GM18499 (cell line): ENCODE data around the gene CNTN2.

Experiments used
- ATAC-seq: cut with Tn5 transposase; IDR thresholded peaks from one replicate; pipeline ENCODE4 v1.9.1; 2021; ENCODE audit warnings: moderate number of reproducible peaks; ENCODE audit not compliant: insufficient read depth, unreplicated experiment

The CNTN2 gene

GRCh38 chr1:205053296-205053695 is 10.3 kb downstream of the CNTN2 start:
- no peak for ATAC-seq

GRCh38 chr1:205054013-205054412 is 11.0 kb downstream of the CNTN2 start:
- ATAC-seq = no peak

GRCh38 chr1:205056188-205056611 is 13.2 kb downstream of the CNTN2 start:
- no peak for ATAC-seq

DNA sequence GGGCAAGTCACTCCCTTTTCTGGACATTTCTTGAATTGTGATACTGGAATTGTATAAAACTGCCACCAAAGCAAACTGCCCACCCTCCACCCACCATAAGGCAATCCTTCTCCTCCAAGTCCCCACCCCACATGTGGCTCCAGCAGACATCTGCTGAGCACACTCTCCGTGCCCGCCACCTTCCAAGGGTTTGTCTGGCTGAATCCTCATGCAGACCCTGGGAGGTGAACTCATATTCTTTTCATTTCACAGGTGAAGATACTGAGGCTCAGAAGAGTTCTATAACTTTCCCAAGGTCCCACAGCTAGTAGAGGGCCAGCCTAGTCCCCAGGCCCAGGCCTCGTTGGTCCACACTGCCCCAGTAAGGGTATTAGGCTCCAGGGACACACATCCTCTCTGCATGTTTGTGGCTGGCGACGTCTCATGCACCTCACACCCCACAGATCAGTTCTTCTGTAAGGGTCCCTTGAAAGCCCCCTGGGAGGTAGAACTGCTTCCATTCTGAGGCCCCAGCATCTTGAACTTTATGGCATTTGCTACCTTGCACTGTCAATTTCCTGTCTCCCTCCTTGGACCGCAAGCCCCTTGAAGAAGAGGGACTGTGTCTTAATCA is 14.1 kb downstream of the CNTN2 start:
- ATAC-seq = no peak

GRCh38 chr1:205057808-205058575 is 15.0 kb downstream of the CNTN2 start:
- ATAC-seq = no peak

DNA sequence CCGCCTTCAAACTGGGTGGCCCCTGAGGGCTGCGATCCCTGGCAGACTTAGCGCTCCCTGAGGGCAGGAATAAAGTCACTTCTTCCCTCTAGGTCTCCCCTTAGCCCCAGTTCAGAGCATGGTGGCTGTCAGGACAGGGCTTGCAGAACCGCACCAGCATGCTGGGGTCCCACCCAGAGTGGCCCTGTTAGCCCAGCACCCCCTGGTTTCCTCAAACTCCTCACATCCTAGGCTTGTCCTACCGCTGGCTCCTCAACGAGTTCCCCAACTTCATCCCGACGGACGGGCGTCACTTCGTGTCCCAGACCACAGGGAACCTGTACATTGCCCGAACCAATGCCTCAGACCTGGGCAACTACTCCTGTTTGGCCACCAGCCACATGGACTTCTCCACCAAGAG is 15.8 kb downstream of the CNTN2 start:
- no peak for ATAC-seq

- no peak for ATAC-seq
Measured at GRCh38 chr1:205059660-205060059, 16.6 kb downstream of the CNTN2 start.

GRCh38 chr1:205060746-205061145 is 17.7 kb downstream of the CNTN2 start:
- no peak for ATAC-seq

- ATAC-seq = no peak
Measured at GRCh38 chr1:205061227-205061626, 18.2 kb downstream of the CNTN2 start.

DNA sequence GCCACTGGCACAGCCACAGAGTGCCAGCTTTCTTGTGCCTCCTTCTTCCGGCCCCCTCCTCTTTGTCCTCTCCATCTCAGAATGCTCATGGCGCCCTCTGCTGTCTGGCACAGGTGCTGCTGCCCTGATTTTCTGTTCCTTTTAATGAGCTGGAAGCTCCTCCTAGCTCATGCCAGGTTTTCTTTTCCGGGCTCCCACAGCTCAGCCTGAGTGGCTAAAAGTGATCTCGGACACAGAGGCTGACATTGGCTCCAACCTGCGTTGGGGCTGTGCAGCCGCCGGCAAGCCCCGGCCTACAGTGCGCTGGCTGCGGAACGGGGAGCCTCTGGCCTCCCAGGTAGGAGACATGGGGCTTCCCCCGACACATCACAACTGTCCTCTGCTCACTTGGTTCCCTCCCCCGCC is 18.7 kb downstream of the CNTN2 start:
- ATAC-seq = no peak

DNA sequence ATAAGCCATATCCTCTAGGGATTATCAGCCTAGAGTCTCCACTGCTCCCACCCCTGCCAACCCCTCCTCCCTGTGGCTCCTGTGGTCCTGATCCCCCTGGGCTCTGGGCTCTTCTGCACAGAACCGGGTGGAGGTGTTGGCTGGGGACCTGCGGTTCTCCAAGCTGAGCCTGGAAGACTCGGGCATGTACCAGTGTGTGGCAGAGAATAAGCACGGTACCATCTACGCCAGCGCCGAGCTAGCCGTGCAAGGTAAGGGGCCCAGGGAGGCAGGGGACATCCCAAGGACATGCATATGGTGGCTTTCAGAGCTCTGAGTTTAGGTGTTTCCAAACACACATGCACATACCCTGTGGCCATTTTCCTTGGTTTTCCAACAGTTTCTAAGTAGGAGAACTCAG is 19.3 kb downstream of the CNTN2 start:
- ATAC-seq = no peak

- no peak for ATAC-seq
Measured at GRCh38 chr1:205062895-205063294, 19.9 kb downstream of the CNTN2 start.

DNA sequence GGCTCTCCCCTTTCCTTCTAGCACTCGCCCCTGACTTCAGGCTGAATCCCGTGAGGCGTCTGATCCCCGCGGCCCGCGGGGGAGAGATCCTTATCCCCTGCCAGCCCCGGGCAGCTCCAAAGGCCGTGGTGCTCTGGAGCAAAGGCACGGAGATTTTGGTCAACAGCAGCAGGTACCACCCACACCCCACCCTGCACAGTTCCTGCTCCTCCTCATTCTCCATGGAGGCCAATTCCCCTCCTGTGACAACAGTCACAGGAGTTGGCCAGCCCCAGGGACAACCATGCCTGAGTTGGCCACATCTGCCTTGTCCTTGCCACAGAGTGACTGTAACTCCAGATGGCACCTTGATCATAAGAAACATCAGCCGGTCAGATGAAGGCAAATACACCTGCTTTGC is 21.3 kb downstream of the CNTN2 start:
- no peak for ATAC-seq

GRCh38 chr1:205064741-205065316 is 21.8 kb downstream of the CNTN2 start:
- no peak for ATAC-seq

DNA sequence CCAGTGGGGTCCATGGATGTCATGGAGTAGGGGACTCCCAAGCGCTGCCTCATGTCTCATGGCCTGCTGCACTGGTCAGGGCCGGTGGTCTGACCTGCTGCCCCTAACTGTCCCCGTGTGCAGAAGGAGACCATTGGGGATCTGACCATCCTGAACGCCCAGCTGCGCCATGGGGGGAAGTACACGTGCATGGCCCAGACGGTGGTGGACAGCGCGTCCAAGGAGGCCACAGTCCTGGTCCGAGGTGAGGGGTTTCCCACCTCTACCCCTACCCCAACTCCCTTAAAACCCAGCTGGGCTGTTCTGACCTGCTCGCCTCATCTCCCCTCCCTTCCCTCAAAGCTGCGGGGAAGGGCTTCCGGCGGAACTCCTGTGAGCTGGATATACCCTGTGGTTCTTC is 22.7 kb downstream of the CNTN2 start:
- ATAC-seq = no peak

DNA sequence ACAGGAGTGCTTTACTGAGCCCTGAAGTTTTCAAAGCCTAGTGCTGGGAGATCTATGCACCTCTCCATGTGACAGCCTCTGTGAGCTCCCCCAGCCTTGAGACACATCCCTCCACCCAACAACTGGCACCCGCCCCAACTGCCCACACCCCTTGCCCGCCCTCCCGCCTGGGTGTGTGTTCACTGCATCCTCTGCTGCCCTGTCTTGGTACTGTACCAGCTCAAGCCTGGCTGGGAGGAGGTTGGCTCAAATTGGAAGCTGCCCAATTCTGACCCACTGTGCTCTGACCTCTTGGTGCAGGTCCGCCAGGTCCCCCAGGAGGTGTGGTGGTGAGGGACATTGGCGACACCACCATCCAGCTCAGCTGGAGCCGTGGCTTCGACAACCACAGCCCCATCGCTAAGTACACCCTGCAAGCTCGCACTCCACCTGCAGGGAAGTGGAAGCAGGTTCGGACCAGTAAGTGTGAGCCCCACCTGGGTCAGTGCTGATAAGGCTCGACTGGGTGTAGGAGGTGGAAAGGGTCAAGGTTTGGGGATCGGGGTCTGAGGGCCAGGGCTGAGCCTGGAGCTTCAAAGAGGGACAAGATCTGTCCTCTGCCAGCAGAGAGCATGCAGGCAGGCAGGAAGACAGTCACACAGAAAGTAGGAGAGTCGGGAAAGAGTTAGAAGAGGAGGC is 23.3 kb downstream of the CNTN2 start:
- no peak for ATAC-seq

DNA sequence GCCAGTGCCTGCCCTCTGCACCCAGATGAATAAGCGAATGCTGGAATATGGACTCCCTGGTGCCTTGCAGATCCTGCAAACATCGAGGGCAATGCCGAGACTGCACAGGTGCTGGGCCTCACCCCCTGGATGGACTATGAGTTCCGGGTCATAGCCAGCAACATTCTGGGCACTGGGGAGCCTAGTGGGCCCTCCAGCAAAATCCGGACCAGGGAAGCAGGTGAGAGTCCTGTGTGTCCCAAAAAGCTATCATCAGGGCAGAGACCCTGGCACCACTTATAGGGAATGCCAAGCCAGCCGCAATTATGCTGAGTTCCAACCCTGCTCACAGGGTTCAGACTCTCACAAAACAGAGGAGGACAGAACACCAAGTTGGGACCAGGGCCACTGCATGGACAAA is 24.0 kb downstream of the CNTN2 start:
- no peak for ATAC-seq

DNA sequence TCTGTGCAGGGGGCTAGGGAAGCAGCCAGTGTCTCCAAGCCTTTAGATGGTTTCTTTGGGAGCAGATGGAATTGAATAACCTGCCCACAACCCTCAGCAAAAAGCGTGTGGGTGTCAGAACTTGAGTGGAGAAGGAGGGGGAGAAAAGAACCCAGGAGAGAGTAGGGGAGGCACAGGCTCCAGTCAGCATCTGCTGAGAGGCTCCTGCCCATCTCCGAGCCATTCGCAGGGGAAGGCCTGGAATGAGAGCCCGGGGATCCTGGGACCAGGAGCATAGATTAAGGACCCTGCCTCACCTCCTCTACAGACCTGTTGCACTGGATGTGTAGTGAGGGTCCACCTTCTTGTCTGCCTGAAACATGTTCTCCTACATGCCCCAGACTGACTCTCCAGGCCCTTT is 25.0 kb downstream of the CNTN2 start:
- ATAC-seq = no peak

DNA sequence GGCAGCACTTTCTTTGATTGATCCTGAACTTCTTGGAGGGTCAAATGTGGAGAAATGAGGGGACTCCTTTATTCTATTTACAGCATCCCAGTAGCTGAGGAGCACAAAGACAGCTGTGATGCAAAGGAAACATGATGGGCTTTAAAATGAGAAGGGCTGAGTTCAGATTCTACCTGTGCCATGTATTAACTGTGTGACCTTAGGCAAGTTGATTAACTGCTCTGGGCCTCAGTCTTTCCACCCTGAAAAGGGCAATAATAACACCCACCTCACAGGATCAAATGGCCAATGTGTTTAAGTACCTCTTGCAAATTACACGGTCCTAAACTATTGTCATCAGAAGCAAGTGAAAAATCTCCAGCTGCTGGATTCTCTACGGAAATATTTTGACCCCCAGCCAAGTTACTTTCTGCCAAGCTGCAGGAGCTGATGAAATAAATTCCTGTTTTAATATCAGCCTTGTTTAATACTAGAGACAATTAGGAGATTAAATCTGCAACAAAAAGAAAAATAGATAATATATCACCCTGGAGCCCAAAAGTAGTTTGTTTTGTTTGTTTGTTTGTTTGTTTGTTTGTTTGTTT is 25.5 kb downstream of the CNTN2 start:
- no peak for ATAC-seq

- ATAC-seq = no peak
Measured at GRCh38 chr1:205069371-205070125, 26.5 kb downstream of the CNTN2 start.
